Natural killer cell (primary cell): ENCODE data around the gene LAMC3. TPM values are rescaled to one million over a fixed set of nuclear protein-coding genes. Genes with fewer than 3 reads are reported as not detected.
"Not testable (repeated sequence)": the region's sequence is repeated elsewhere in the genome, so short reads cannot be mapped to it uniquely, and the experiment has no call there.

Experiments
- ATAC-seq, 3 donors: fragments of 150-1000 bp in 2 of 3; fragments of 200-7000 bp in 1 of 3; cut with Tn5 transposase; 1 replicate in 1 of 3; 2 replicates in 2 of 3; pipeline ENCODE4 v1.10.0; 2021; ENCODE audit warnings: mild to moderate bottlenecking in 2 of 3, moderate library complexity in 2 of 3
- DNase-seq, 2 donors: peaks; one replicate each; pipeline versions ENCODE4 v3.0.0 to v3.0.0-alpha.2; 2013 to 2021; ENCODE audit warnings: mixed read lengths in 1 of 2
- H3K27ac ChIP-seq: one replicate; pipeline ENCODE4 v1.5.1; 2013; ENCODE audit warnings: mild to moderate bottlenecking, low read length
- H3K27me3 ChIP-seq: one replicate; pipeline ENCODE4 v1.6.1; 2013; ENCODE audit warnings: low read length; ENCODE audit not compliant: control insufficient read depth, insufficient read depth
- H3K36me3 ChIP-seq: one replicate; pipeline ENCODE4 v1.6.1; 2013; ENCODE audit warnings: low read length; ENCODE audit not compliant: control insufficient read depth, insufficient read depth
- H3K4me1 ChIP-seq: one replicate; pipeline ENCODE4 v1.6.1; 2013; ENCODE audit warnings: low read length; ENCODE audit not compliant: control insufficient read depth, insufficient read depth
- H3K4me3 ChIP-seq: one replicate; pipeline ENCODE4 v1.5.1; 2013; ENCODE audit warnings: low read length
- H3K9me3 ChIP-seq: one replicate; pipeline ENCODE4 v1.6.1; 2013; ENCODE audit warnings: low read length; ENCODE audit not compliant: control insufficient read depth, insufficient read depth
- H3K27ac Mint-ChIP-seq, 2 donors: one replicate each; pipeline ENCODE4 v1.8.0; 2022; ENCODE audit warnings: mild to moderate bottlenecking in 2 of 2, mixed read lengths in 2 of 2, moderate library complexity in 1 of 2
- H3K27me3 Mint-ChIP-seq, 2 donors: one replicate each; pipeline ENCODE4 v1.8.0; 2022; ENCODE audit warnings: low read depth in 2 of 2, mixed read lengths in 2 of 2
- H3K36me3 Mint-ChIP-seq: one replicate; pipeline ENCODE4 v1.8.0; 2022; ENCODE audit warnings: mixed read lengths
- H3K4me1 Mint-ChIP-seq, 2 donors: one replicate each; pipeline ENCODE4 v1.8.0; 2022; ENCODE audit warnings: mixed read lengths in 2 of 2
- H3K4me3 Mint-ChIP-seq: one replicate; pipeline ENCODE4 v1.8.0; 2022; ENCODE audit warnings: mild to moderate bottlenecking, moderate library complexity, mixed read lengths
- H3K9me3 Mint-ChIP-seq, 2 donors: one replicate each; pipeline ENCODE4 v1.8.0; 2022; ENCODE audit warnings: mixed read lengths in 2 of 2
- WGBS: methylation state at CpG from one replicate; pipeline ENCODE4 v1.1.7; 2013; ENCODE audit warnings: missing lambda C conversion rate; ENCODE audit not compliant: insufficient coverage; 5-methylcytosine and 5-hydroxymethylcytosine counted together
- intact Hi-C: fragments of 100-400 bp; cut with micrococcal nuclease; formaldehyde crosslinking; loops from one replicate; pipeline ENCODE4 v1.14.2; 2022
- total RNA-seq, 4 donors: library from RNA; stranded (reverse); fragments of 120-200 nt in 1 of 4; gene quantifications; one replicate each; pipeline versions ENCODE4 v1.2.3 to v1.2.4, GENCODE V29; 2013 to 2022
- TF ChIP-seq, protein P1 (sequence below): fragments of 200-600 bp; IDR thresholded peaks from one replicate; pipeline ENCODE4 v1.8.0; 2022; ENCODE audit warnings: antibody characterized with exemption

The LAMC3 gene
- total RNA-seq, 3 donors from 2014 or later (not counting 1 experiment from before 2014, with no cell fraction given) = not detected

DNA sequence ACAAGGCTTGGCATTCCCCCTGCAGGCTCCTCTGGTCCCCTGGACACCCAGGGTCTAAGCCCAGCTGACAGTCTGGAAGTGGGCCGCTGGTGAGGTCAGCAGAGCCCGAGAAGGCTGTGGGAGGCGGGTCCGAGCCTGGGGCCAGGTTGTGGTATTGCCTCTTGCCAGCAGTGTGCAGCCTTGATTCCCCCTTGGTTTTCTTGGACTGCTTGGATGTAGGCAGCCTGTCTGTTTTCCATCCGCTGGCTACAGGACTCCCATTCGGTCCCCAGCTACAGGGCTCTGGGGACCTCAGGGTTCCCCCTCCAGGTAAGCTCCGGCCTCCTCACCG lies 88.9 kb downstream of the LAMC3 start:
- H3K27ac ChIP-seq = no peak overlapping the region
- TF ChIP-seq, protein P1, sequence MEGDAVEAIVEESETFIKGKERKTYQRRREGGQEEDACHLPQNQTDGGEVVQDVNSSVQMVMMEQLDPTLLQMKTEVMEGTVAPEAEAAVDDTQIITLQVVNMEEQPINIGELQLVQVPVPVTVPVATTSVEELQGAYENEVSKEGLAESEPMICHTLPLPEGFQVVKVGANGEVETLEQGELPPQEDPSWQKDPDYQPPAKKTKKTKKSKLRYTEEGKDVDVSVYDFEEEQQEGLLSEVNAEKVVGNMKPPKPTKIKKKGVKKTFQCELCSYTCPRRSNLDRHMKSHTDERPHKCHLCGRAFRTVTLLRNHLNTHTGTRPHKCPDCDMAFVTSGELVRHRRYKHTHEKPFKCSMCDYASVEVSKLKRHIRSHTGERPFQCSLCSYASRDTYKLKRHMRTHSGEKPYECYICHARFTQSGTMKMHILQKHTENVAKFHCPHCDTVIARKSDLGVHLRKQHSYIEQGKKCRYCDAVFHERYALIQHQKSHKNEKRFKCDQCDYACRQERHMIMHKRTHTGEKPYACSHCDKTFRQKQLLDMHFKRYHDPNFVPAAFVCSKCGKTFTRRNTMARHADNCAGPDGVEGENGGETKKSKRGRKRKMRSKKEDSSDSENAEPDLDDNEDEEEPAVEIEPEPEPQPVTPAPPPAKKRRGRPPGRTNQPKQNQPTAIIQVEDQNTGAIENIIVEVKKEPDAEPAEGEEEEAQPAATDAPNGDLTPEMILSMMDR = no peak
- ATAC-seq = no peak
- no peaks in the 10 kb centered on the region for H3K4me1 Mint-ChIP-seq
- peaks cover 15 to 34% of the 10 kb centered on the region in 2 donors for H3K27me3 Mint-ChIP-seq
- no peaks in the 10 kb centered on the region for H3K9me3 ChIP-seq
- intact Hi-C loops = no loop called here
- H3K4me3 Mint-ChIP-seq = no peak overlapping the region
- no peaks in the 10 kb centered on the region for H3K36me3 Mint-ChIP-seq
- H3K9me3 Mint-ChIP-seq = no peaks in the 10 kb centered on the region
- H3K36me3 ChIP-seq = no peaks in the 10 kb centered on the region
- peaks cover 9% of the 10 kb centered on the region for H3K27me3 ChIP-seq
- H3K4me3 ChIP-seq = no peak overlapping the region
- H3K4me1 ChIP-seq = peaks cover 3% of the 10 kb centered on the region
- 93% methylated on average over 8 of the region's 8 CpGs for WGBS
- no peak overlapping the region for H3K27ac Mint-ChIP-seq
- DNase-seq = no peak

DNA sequence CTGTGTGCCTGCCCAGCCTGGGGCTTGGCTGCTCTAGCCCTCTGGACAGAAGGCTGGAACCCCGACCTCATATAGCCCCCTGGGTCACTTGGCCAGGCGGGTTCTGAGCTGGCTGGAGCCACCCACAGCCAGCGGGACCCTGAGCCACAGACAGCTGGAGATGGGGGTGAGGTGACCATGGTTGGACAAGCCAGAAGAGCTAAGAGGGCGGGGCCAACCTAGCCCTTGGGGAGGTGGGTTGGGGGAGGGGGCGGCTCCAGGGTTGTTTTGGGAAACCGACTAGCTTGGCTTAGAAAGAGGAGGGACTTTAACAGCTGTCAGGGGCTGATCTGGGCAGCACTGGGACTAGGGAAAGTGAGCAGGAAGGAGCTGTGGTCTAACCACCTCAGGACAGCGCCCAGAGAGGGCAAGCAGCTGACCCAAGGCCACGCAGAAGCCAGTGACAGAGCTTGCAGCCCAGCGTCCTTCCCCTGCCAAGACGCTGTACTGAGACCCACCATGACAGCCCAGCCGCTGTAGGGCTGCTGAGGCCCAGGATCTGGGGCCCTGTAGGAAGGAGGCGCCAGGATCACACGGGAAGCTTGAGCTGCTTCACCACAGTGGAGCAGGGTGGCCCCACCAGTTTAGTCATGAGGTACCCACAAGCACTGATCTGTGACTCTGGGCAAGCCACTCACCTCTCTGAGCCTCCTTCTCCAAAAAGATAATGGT lies 89.6 kb downstream of the LAMC3 start:
- ATAC-seq (no peak), DNase-seq (no peak)
- Mint-ChIP-seq H3K27ac (no peak overlapping the region), H3K4me1 (no peaks in the 10 kb centered on the region), H3K36me3 (no peaks in the 10 kb centered on the region), H3K9me3 (no peaks in the 10 kb centered on the region), H3K4me3 (no peak overlapping the region), H3K27me3 (peaks cover 15 to 34% of the 10 kb centered on the region in 2 donors)
- 82% methylated on average over 13 of the region's 13 CpGs for WGBS
- Histone ChIP-seq H3K36me3 (no peaks in the 10 kb centered on the region), H3K4me1 (peaks cover 3% of the 10 kb centered on the region), H3K27ac (no peak overlapping the region), H3K27me3 (peaks cover 9% of the 10 kb centered on the region), H3K9me3 (no peaks in the 10 kb centered on the region), H3K4me3 (no peak overlapping the region)
- TF ChIP-seq, protein P1 = no peak
- intact Hi-C loops = no loop called here

DNA sequence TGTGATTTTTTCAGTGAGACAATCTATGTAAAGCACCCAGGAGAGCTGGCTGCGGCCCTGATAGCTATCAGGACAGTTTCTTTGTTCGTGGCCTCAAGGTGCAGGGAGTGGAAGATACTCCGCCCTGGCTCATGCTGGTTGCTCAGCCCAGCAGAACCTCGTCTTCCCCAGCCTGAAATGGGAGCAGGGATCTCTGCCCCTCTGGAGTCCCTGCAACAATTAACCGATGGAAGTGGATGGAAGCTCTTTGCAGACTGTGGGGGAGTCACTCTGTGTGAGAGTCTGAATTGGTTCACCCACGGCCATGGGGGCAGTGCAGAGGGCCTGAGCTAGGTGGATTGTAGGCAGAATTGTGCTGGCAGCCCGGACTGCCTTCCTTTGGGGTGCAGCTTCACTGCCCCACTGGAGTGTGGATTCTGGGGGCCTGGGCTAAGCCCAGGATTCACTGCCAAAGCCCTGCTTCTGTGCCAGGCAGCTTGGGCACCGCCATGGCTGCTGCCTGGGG lies 90.2 kb downstream of the LAMC3 start:
- Mint-ChIP-seq H3K27ac (no peak overlapping the region), H3K27me3 (peaks cover 15 to 33% of the 10 kb centered on the region in 2 donors), H3K4me1 (no peaks in the 10 kb centered on the region), H3K36me3 (no peaks in the 10 kb centered on the region), H3K4me3 (no peak overlapping the region), H3K9me3 (no peaks in the 10 kb centered on the region)
- Histone ChIP-seq H3K4me3 (no peak overlapping the region), H3K27me3 (peaks cover 9% of the 10 kb centered on the region), H3K4me1 (peaks cover 3% of the 10 kb centered on the region), H3K9me3 (no peaks in the 10 kb centered on the region), H3K27ac (no peak overlapping the region), H3K36me3 (no peaks in the 10 kb centered on the region)
- DNase-seq = no peak
- intact Hi-C loops = no loop called here
- ATAC-seq = no peak
- 81% methylated on average over 8 of the region's 8 CpGs for WGBS
- TF ChIP-seq, protein P1 = no peak

DNA sequence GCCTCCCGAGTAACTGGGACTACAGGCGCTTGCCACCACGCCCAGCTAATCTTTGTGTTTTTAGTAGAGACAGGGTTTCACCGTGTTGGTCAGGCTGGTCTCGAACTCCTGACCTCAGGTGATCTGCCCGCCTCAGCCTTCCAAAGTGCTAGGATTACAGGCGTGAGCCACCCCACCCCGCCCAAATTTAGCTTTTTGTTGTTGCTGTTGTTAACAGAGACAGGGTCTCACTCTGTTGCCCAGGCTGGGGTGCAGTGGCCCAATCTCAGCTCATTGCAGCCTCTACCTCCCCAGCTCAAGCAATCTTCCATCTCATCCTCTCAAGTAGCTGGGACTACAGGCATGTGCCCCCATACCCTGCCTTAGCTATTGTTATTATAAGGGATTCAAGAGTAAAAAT lies 90.9 kb downstream of the LAMC3 start:
- H3K4me3 ChIP-seq, H3K4me3 Mint-ChIP-seq, H3K36me3 ChIP-seq, H3K36me3 Mint-ChIP-seq, H3K27ac Mint-ChIP-seq, H3K9me3 ChIP-seq, H3K4me1 Mint-ChIP-seq, H3K4me1 ChIP-seq, intact Hi-C loops, H3K27me3 ChIP-seq, ATAC-seq, DNase-seq, H3K9me3 Mint-ChIP-seq, H3K27ac ChIP-seq: not testable (repeated sequence)
- 91% methylated on average over 8 of the region's 8 CpGs for WGBS
- peaks cover 15 to 27% of the 10 kb centered on the region in 2 donors for H3K27me3 Mint-ChIP-seq
